HG02852 (cell line): ENCODE results near the gene FRMD8.
"Not testable (repeated sequence)": the region's sequence is repeated elsewhere in the genome, so short reads cannot be mapped to it uniquely, and the experiment has no call there.

ENCODE experiments used
- ATAC-seq: cut with Tn5 transposase; IDR thresholded peaks from one replicate; pipeline ENCODE4 v1.9.1; 2021; ENCODE audit warnings: mild to moderate bottlenecking, moderate library complexity; ENCODE audit not compliant: unreplicated experiment

Gene FRMD8

DNA sequence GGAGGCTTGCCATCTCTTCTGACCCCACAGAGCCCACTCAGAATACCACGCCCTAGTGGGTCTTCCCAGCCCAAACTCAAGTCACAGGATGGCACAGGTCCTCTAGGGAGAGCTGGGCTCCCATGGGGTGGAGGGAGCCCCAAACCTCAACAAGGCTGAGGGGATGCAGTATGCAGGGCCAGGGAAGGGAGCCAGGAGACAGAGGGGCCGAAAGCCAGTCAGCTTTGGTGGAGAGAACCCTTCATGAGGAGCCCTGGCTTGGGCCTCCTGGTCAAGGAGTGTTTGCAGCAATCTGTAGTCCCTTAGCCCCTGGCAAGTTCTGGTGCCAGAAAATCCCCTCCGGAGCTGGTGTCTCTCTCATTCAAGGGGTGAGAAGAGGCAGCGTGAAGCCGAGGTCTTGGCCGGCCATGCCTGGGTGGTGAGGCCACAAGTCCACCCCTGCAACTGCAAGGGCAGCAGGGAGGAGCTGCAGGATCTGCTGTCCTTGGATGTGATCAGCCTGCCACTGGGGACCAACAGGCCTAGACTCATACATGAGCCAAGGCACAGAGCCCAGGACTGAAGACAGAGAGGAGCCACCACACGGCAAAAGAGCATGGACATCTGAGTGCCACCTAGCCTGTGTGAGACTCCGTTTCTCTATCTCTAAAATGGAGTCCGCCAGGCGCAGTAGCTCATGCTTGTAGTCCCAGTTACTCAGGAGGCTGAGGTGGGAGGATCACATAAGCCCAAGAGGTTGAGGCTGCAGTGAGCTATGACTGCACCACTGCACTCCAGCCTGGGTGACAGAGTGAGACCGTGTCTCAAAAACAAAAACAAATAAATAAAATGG lies 60.2 kb downstream of the FRMD8 start:
- ATAC-seq = no peak

GRCh38 chr11:65448074-65448417 lies 61.6 kb downstream of the FRMD8 start:
- ATAC-seq = no peak

- no peak for ATAC-seq
Measured at GRCh38 chr11:65448418-65449105, 62.1 kb downstream of the FRMD8 start.

- ATAC-seq = not testable (repeated sequence)
Measured at GRCh38 chr11:65451301-65451700, 64.9 kb downstream of the FRMD8 start.

GRCh38 chr11:65452259-65452658 lies 65.8 kb downstream of the FRMD8 start:
- ATAC-seq = not testable (repeated sequence)

DNA sequence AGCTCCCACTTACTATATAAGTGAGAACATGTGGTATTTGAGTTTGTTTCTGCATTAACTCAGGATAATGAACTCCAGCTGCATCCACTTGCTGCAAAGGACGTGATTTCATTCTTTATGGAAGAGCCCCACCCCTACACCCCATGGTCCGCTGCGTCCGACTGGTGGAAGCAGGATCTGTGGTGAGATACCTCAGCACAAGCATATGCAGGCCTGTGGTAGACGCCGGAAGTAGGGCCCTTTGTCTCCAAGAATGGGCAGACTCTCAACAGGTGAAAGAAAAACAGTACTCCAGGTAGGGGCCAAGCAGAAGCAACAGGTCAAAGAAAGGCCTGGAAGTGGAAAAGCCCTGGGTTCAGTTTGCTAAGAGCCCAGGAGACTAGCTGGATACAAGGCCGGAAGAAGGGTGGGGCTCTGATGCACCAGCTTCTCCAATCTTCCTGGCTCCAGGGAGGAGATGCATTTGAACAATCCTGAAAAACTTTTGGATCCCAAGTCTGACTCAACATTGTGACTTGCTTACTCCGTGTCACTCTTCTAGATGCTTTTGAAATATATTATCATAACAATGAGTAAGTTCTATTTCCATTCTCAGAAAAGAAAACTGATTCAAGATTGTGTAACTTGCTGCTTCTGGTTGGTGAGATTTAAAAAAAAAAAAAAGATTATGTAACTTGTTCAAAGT lies 66.5 kb downstream of the FRMD8 start:
- ATAC-seq = no peak

- ATAC-seq = no peak
Measured at GRCh38 chr11:65454311-65454695, 67.9 kb downstream of the FRMD8 start.

DNA sequence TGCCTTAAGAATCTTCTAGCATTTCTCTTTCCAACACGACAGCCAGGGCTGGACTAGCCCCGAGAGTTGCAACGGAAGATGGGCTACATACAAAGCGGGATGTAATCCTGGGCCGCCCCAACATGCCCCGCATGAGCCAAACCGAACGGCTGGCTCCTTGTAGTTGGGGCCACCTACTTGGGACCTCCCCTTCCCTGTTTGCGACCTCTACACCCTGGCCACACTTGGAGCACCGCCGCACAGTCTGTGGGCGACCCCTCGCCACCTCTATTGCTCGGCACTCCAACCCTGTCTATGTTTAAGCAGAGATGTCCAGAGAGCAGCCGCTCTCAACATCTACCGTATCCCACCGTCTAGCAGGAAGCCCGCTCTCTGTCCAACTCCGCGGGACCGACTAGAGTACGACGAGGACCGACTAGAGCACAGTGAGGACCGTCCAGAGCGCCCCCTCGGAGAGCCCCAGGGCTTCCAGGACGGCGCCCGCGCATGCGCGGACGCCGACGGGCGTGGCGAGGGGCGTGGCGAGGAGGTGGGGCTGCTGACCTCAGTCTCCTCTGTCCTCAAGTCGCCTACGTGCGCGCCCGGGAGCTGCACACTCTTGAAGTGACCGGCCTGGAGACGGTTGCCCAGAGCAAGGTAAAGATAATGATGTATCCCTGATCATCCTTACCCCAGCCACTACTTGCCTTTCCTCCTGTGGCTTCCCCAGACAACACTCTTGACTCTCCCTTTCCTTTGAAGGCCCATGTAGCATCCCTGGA lies 68.4 kb downstream of the FRMD8 start:
- ATAC-seq = peak; percentile 82

DNA sequence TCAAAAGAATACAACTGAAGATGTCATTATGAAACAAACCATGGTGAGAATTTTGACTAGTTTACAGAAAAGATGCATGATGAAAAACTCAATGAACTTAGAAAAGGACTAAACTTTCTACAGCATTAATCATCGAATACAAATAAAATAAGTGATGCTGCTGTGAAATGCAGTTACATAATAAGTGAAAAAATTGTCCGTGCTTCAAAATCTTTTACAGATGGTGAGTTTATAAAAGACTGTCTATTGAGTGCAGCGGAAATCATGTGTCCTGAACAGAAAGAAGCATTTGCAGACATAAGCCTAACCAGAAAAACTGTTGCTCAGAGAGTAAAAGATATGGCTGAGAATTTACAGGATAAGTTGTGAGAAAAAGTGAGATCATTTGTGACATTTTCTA lies 70.0 kb downstream of the FRMD8 start:
- no peak for ATAC-seq

DNA sequence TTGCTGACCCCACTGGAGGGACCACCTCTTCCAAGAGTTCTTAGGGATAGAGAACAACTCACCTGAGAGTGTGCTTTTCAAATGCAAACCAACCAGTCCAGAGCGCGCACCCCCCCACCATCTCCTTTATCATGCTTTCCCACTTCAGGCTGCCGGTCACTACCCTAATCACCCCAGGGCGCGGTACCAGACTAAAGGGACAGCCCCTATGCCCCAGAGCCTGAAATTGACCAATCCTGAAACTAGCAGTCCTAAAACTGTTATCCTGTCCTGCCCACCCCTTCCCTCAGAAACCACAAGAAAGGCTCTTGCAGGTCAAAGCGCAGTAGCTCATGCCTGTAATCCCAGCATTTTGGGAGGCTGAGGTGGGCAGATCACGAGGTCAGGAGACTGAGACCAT lies 73.1 kb downstream of the FRMD8 start:
- ATAC-seq = no peak
